Activated CD4-positive, alpha-beta T cell treated with anti-CD3 and anti-CD28 coated beads, Interleukin-2, amount 50 U/mL, for 1 hour (primary cell): ENCODE measurements around the gene TCF7L2.
A peak's percentile ranks its signal among the peaks of the same experiment; 100 is the strongest.

Experiments used
- DNase-seq: peaks from one replicate; pipeline ENCODE4 v3.0.0-alpha.2; 2020

TCF7L2 gene

DNA sequence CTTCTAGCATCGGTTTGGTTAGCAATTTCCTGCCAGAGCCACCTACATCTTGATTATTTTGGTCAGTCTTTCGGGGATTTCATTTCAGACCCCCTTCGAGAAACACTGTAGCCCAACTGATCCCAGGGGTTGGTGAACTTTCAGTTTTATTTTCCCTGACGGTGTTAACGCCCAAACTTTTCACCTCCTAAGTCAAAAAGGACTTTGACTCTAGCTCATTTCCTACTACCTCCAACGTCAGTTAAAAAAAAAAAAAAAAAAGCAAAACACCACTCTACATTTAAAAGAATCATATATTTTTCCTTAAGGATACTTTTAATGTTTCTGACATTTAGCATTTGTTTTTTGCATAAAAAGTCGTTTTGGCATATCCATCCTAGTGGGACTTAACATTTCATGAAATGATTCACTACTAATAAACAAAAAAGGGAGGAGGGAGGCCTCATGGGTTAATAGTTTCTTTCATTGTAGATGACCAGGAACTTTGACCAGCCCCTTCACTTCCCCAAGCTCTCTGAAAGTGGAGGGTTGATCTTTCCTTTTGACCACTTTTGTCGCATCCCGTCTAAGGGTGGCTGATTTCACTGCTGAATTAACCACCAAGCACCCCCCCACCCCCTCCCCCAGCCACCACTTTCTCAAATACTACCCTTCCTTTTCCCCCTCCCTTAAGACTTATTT lies 764 bp upstream of the TCF7L2 start:
- DNase-seq, result no peak

DNA sequence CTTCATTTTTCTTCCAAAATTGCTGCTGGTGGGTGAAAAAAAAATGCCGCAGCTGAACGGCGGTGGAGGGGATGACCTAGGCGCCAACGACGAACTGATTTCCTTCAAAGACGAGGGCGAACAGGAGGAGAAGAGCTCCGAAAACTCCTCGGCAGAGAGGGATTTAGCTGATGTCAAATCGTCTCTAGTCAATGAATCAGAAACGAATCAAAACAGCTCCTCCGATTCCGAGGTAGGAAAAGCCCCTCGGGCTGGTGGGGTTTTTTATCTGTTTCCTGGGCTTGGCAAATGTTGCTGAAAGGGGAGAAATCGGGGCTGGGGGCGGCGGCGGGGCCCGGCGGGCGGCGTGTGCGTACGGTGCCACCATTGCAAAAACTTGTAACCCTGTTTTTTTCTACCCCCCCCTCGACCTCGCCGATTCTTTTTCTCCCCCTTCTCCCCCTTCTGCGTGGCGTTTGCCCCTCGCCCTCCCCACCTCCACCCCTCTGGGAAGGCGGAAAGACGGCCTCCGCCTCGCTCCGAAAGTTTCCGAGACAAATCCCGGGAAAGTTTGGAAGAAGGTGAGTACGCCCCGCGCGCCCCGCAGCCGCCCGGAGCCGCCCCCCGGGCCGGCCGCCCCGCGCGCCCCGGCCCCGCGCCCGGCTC lies 789 bp downstream of the TCF7L2 start:
- no peak for DNase-seq

DNA sequence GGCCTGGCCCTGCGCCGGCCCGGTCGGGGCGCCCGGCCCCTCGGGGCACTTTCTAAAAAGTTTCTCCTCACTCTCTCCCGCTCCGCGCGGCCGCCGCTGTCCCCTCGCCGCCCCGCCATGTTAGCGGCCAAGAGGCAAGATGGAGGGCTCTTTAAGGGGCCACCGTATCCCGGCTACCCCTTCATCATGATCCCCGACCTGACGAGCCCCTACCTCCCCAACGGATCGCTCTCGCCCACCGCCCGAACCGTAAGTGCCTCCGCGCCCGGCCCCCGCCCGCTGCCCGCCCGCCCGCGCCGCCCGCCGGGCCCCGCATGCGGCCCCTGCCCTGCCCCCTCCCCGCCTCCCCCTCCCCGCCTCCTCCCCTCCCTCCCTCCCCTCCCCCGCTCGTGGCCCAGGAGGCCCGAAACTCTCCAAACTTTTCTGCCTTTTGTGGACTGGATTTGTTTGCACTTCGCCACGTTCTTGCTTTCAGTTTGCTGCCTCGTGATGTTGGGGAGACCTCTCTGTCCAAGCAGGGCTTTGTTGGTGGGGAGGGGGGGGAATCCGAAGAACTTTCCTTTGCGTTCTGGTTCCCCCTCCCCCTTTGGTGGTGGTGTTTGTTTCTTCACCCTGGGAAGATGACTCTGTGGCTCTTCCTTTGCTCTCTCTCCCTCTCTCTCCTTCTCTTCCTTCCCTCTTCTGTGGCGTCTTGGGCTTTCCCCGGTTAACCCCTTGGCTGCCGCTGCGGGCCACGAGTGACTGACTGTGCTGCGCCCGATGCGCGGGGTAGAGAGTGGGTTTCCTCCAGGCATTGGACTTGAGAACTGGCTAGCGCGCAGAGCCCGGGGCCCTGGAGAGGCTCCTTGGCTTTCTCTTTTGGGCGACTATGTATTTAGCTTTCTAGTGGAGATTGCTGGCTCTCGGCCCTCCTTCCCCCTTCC lies 1.6 kb downstream of the TCF7L2 start:
- DNase-seq, result peak; percentile 16

DNA sequence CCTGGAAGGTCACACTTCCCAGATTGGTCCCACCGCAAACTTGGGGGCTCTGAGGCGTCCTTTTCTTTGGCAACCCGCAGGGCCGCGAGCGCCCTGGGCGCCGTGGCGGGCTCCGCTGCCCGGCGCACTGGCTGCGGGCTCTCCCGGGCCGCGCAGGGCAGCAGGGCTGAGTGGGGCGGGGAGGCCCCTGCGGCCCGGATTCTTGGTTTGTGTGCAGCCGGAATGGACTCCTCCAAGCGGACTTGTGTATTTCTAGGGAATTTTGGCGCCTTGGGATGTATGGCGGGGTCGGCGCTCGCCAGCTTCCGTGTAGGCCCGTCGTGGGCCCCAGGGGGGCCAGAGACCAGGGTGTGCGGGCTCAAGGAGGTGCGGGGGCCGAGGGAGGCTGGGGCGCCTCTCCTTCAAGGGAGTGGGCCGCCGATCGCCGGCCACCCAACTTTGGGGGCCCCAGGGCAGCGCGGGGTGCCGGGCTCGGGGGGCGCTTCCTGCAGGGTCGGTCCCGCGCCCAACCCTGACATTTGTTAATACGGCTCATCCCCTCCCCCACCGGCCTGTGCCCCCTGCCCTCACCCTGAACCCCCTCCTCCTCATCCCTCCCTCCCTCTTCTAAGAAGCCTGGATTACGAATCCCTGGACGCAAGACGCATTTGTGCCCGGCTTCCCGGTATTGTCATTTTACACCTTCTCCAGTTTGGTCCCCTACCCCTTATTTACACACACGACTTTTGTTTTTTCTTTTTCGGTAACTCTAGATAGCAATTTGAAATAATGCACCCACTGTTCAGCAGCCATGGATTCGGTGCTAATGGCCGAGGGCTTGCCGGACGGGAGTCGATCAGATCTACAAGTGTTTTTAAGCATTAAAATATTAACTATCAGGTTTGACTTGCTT lies 2.5 kb downstream of the TCF7L2 start:
- DNase-seq, result no peak

DNA sequence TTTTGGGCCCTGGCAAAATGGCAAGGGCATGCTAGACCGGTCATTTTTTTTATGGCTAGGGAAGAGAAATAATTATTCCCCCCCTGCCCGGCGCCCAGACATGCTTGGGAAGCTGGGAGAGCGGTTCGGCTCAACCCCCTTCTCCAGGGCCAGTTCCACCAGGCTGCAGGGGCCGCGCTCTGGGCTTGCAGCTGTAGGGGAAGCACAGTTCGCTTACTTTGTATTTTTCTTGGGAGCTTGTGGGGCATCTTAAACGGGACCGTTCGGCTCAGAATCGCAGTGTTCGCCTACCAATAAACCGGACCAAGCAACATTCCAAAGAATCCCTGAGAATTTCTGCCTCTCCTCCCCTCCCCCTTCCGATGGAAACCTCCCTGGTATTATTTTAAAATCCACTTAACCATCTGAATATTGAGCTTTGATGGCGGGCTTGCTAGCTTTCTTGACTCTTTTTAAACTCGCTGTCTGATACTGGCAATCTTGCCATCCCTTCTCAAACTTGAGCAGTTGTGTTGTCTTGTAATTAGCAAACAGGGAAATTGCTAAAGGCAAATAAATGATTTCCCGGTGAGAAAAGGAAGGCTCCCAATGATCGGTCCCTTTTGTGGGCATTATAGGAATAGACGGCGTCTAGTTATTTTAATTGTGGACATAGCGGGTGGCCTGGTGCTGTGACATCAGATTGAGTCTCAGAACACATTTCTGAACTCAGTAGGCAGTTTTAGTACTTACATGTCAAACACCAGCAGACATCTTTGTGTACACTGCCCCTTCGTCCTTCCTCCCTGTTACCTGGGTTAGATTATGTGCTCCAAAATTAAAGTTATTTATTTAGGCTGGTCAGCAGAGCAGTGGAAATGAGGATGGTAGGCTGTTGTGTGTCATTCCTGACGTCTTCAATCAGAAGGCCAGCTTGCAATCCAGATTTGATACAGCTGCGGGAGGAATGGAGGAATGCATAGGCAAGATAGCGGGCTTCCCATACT lies 3.4 kb downstream of the TCF7L2 start:
- DNase-seq, result no peak

DNA sequence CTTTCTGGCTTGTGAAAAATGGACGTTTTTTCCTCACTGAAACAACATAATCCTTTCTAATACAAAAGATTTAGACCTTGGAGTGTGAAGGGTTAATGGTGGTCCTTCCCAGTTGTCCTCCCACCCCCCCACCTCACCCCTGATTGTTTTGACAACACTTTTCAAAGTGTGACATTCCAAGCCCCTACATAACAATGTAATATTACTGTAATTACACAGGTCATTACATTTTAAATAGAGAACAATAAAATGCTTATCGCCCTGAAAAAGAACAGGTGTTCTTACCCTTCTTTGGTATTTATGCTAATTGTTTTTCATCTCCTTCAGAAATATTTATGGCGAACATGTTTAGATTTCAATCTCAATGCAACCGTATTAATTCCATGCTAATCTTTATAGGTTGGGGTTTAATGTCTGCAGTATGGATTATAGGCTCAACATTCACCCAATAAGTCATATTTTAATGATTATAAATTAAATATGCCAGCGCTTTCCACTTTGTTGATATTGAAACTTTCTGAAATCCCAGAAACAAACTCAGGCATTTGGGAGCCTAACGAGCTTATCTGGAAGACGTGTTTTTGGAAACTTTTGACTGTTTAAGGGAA lies 5.0 kb downstream of the TCF7L2 start:
- no peak for DNase-seq

DNA sequence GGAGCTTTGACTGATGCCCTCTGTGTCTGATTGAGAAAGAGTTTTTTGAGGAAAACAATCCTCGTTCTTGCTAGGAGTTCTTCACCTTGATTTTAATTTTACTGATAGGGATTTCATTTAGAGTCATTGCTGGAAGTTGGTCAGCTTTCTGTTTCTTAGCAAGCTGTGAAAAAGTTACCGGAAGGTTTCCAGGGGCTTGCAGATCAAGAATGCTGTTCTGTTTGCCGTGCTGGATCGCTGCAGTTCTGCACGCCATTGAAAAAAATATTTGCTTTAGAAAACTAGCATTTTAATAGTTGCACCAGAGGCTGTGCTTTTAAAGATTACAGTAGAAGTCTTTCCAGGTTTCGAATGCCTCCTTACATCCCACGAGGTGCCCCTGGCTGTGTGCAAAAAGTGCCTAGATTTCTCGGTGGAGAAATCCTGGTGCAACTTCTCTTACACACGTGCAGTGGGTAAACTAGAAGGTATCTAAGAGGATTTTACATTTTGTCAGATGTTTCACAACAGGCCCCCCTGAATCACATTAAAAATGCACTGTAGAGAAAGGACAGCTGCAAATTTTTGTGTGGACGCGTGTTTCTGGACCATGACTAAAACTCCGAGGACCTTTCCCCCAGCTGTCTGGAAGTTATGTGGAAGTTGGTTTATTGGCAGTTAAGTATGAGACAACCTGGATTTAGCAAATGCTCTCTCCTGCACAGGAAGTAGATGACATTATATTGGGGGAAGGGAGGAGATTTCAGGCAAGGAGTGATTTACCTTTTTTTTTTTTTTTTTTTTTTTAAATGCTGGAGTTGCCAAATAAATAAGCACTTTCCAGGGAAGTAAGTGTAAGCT lies 5.8 kb downstream of the TCF7L2 start:
- no peak for DNase-seq

DNA sequence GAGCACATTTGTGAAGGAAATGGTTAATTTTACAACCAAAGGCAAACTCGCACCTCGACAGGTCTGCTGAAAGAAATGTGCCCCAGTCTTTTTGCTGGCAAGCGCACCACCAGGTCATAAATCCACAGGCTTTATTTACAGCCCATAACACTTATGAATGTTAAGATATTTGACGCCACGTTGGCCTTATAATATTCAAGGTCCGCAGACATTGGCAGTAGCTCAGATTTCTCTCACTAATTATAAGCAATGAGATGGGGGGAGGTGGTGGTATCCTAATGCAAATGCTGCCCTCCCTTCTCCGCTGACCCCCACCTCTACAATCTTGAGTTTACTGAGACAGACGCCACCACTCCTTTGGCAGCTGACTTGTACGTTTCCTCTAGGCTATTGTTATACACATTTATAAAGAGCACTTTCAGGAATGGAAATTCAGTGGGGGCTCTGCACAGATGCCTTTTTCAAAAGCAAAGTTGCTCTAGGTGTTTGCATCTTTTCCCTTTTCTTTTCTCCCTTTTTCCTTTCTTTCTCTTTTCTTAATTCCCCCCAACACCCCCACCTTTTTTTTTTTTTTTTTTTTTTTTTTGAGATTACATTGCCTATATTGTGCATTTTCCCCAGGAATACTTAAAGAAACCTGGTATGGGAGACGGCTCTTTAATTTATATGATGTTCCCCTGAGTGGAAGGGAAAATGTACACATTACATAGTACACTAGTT lies 6.7 kb downstream of the TCF7L2 start:
- DNase-seq, result no peak

DNA sequence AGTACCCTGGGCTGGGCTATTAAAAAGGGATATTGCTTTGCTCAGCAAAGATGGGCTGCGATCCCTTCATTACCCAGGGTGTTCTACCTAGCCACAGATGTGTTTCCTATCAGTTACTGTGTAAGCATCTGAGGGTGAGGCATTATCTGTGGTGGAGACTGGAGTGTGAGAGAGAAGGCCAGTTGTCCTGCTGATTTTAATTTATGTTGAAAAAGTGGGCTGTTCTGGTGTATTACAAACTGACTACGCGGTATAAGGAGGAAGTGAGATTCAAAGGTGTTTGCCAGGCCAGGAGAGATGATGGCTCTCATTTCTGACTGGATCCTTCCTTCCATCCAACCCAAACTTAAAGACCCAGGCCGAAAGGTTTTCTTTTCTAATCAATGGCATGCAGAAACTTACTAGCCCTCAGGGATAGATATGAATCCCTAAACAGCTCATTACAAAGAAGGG lies 7.6 kb downstream of the TCF7L2 start:
- no peak for DNase-seq

DNA sequence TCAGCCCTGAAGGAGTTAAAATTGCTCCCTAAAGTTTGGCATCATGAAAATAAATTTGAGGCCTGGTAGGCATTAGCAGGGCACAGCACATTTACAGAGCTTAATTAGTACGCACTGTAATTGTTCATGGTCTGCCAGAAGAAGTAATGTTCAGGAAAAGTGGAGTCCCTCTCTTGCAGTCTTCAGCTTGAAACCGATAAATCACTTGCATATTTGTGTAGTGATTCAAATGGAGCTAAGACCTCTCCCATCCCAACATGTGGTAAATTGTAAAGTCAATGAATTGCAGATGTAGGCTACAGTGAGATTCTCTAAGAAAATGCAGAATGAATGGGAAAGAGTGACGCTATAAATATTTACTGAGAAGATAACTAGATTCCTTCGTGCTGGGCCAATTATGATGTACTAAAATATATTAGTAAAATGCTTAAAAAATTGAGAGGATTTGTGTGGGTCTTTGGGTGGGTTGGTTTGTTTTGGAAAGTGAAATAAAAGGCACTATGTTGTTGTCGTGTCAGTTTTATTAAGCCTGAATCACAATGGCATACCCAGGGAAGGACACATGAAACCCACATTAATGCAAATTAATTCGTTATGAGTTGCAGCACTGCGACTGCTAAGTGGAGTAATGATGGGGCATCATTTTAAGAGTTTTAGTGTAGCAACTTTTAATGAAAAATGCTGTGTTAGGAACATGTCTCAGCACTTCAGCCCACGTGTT lies 8.4 kb downstream of the TCF7L2 start:
- DNase-seq, result no peak

DNA sequence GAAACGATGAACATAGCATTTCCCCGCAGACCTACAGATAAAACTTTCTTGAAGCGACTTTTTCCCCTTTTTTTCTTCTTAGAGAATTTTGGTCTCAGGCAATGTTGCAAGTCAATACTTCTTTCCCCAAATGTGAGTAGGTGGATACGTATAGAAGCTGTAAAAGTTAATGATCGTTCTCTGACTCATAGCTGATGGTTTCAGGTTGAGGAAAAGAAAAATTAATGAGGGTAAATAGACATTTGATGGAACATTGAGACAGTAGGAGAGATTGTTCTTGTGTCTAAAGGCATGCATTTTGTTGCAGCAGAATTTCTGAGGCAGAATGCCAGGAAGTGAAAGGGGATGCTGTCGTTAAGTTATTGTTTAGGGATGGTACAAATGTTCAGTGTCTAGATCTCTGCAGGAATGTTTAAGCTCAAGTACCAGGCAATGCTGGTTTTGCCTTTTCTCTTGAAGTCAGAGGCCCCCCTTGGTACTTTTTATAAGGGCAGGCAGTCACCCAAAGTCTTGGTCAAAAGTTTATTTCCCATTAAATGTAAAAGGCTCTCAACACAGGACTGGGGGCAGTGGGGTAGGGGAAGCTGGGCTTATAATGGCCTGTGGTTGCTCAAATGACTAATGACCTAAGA lies 9.3 kb downstream of the TCF7L2 start:
- no peak for DNase-seq

DNA sequence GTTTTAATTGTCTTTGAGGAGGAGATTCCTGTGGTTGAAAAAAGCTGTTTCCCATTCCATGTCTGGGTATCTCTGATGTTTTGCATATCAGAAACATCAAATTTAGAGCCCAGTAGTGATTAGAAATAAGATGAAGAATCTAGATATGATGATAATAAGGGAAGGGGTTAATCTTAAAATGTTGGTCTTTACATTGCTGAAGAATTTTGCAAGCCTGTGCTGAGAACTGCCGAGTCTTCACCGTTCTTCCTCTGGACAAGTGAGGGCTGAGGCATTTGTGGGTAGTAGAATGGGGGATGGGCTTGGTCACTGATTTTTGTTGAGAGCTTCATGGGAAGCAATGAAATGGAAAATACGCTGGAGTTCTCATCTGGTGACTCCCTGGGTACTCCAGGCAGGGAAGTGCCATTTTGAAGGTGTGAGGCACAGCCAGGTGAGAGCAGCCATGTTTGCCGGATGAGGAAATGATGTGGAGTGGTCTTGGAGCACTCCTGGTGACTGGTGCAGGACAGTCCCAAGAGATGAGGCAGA lies 10.2 kb downstream of the TCF7L2 start:
- DNase-seq, result no peak

DNA sequence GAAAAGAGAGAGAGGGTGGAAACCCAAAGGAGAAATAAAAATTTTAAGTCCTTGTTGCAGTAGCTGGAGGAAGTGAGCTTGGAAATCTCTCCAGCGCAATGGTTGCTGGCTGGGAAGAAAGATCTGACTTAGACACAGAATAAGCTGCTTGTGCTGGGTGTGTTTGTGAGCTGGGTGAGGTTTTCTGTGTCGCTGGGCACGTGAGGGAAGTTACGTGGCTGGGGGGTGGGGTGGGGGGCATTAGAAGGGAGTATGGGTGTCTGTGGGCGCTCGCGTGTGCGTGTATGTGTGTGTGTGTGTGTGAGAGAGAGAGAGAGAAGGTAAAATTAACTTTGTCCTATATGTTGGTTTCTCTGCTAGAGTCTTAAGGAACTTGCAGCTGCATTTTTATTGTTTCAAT lies 11.6 kb downstream of the TCF7L2 start:
- no peak for DNase-seq

DNA sequence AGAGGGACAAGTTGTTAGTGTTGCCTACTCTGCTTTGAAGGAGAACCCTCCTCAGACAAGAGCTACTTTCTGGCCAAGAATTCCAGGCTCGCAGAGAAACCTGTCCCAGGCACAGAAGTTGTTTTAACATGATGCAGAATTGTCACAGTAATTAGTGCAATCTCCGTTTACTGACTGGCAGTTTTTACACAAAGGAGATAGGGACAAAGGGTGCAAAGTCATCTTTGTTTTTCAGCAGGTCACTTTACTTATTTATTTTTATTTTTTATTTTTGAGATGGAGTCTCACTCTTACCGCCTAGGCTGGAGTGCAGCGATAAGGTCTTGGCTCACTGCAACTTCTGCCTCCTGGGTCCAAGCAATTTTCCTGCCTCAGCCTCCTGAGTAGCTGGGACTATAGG lies 12.3 kb downstream of the TCF7L2 start:
- DNase-seq, result no peak

DNA sequence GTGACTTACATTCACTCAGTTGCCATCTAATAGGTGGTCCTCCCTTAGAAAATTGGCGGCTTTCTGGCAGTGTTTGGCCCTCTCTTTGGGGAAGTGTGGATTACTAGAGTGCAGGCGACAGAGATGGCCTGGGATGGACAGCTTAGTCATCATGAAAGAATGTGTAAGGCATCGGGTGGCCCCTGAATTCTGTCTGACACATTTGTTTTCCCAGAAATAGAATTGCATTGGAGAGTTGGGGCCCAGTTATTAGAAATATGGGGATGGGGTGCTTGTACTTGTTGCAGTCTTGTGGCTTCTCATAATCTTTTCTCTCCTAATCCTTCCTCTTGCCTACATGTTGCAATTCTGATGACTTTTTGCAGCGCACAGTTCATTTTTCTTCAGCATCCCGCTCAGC lies 13.8 kb downstream of the TCF7L2 start:
- no peak for DNase-seq

DNA sequence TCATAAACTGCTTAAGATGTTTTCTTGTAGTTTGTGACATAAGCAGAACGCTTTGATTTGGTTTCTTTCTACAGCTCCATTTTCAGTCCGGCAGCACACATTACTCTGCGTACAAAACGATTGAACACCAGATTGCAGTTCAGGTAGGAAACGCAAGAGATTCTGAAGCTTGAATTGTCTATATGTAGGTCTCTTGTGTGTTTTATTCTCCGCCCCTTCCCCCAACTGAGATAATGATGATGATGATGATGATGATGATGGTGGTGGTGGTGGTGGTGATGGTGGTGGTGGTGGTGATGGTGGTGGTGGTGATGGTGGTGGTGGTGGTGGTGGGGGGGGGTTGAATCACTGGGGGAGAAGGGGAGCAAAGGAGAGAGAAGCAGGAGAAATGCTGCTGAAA lies 14.4 kb downstream of the TCF7L2 start:
- no peak for DNase-seq

DNA sequence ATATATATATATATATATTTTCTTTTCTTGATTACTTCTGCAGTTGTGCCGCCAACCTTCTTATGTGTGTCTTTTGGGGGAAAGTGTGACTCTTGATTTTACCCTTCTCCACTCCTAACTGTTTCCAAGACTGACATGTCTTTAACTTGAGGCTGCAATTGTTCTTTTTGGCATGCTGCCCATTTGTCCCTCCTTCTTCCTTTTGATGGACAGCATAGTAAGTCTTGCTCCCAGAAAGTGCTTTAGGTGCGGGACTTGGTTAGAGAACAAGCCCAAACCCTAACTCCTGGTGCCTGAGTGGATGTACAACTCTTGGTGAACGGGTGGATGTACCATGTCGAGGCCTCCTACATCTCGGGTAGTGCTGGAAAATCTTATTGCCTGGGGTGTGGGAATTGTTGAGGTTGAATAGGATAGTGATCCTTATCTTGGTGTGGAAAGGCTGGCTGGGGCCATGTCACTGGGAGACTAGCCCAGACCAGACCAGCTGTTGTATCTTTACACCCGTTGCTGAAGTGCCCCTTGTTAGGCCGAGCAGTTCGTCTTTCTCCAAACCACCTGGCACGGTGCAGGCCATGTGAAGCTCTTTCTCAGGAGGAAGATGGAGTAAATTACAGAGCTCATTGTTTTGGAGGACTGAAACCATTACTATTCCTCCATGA lies 16.3 kb downstream of the TCF7L2 start:
- no peak for DNase-seq
